Heart left ventricle (tissue), 16 donors: ENCODE data around the gene MRPL37. TPM values are rescaled to one million over a fixed set of nuclear protein-coding genes. Genes with fewer than 3 reads are reported as not detected.

Experiments
- ATAC-seq, 4 donors: fragments of 200-7000 bp; cut with Tn5 transposase; one replicate each; pipeline ENCODE4 v1.9.1; 2020 to 2022; ENCODE audit warnings: moderate library complexity in 4 of 4, mild to moderate bottlenecking in 3 of 4, moderate number of reproducible peaks in 1 of 4
- DNase-seq, 5 donors: peaks; one replicate each; pipeline ENCODE4 v3.0.0-alpha.2; 2020
- H3K27ac ChIP-seq, 12 donors: fragments of 200-600 bp; sonication (generic) in 4 of 12; one replicate each; pipeline versions ENCODE4 v1.5.0 to v1.8.0; 2016 to 2022; ENCODE audit warnings: mild to moderate bottlenecking in 2 of 12
- H3K27me3 ChIP-seq, 9 donors: fragments of 200-600 bp; sonication (generic) in 2 of 9; one replicate each; pipeline versions ENCODE4 v1.5.1 to v1.8.0; 2016 to 2022; ENCODE audit warnings: mild to moderate bottlenecking in 3 of 9
- H3K36me3 ChIP-seq, 9 donors: fragments of 200-600 bp; sonication (generic) in 2 of 9; one replicate each; pipeline versions ENCODE4 v1.5.0 to v1.8.0; 2018 to 2022; ENCODE audit warnings: mild to moderate bottlenecking in 2 of 9
- H3K4me1 ChIP-seq, 12 donors: fragments of 200-600 bp; sonication (generic) in 4 of 12; one replicate each; pipeline versions ENCODE4 v1.5.0 to v1.8.0; 2016 to 2022; ENCODE audit warnings: mild to moderate bottlenecking in 3 of 12
- H3K4me3 ChIP-seq, 12 donors: fragments of 200-600 bp; sonication (generic) in 4 of 12; one replicate each; pipeline versions ENCODE4 v1.5.0 to v1.8.0; 2017 to 2022; ENCODE audit warnings: mild to moderate bottlenecking in 9 of 12, moderate library complexity in 4 of 12
- H3K9me3 ChIP-seq, 12 donors: fragments of 200-600 bp; sonication (generic) in 4 of 12; one replicate each; pipeline versions ENCODE4 v1.5.0 to v1.8.0; 2016 to 2022; ENCODE audit warnings: mild to moderate bottlenecking in 1 of 12
- POLR2A ChIP-seq, 2 donors: fragments of 450-650 bp; IDR thresholded peaks; one replicate each; pipeline ENCODE4 v1.6.1; 2017; ENCODE audit warnings: antibody characterized with exemption in 2 of 2, mild to moderate bottlenecking in 2 of 2, moderate library complexity in 2 of 2
- WGBS, 4 donors: extraction: QIAGEN DNeasy Blood & Tissue Kit in 2 of 4; methylation state at CpG; one replicate each; pipeline versions ENCODE4 v1.1.5 to v1.1.7; 2013 to 2018; 5-methylcytosine and 5-hydroxymethylcytosine counted together
- intact Hi-C, 10 donors: fragments of 100-400 bp; cut with DNase I; formaldehyde crosslinking; loops; one replicate each; pipeline versions ENCODE4 v1.11.1 to v1.14.2; 2022
- polyA plus RNA-seq, 2 donors: library from polyadenylated mRNA; stranded (reverse); fragments of 200-250 nt; gene quantifications; one replicate each; pipeline ENCODE4 v1.2.3, GENCODE V29; 2013
- total RNA-seq, 9 donors: library from RNA; depleted of rRNA in 2 of 9; stranded (reverse); fragments of >200 nt in 2 of 9; fragmentation: NEBNext Ultra II Directional in 3 of 9; extraction: Animal tissue kit (Norgen Biotek cat#: 25700) in 3 of 9; gene quantifications; one replicate each; pipeline versions ENCODE4 v1.1.0 to v1.2.4, GENCODE V29; 2016 to 2023
- TF ChIP-seq, protein P1 (sequence below), 12 donors: fragments of 200-600 bp; sonication (generic) in 4 of 12; IDR thresholded peaks; one replicate each; pipeline versions ENCODE4 v1.5.0 to v1.8.0; 2018 to 2022; ENCODE audit warnings: antibody characterized with exemption in 12 of 12, mild to moderate bottlenecking in 5 of 12
- donor health status: ischemic (EF 13 %, LVEDD 7.1; RV severe dilation, severe dysfunction).
- donor health status: healthy with polysubstance abuse.
- donor health status: DM: no; HTN: yes; CAD: no.
- donor health status: DM: no; HTN: no; CAD: no.
- donor health status: ischemic (EF 25% LVEDD 6.9; RV normal size, moderate dysfunction).
- donor health status: ischemic (EF 25% LVEDD 5.7; RV mildly dilated, moderate dysfunction).
- donor health status: healthy.
- donor health status: DM: yes; HTN: yes; CAD: no.
- donor health status: ischemic (EF 35%, LVEDD 5.7; RV mildly dilated, moderate dysfunction).
- donor health status: nonischemic (EF 11% LVEDD 7.7; RV severe dilation, severe dysfunction).
- donor health status: DM: yes; HTN: yes; CAD: no.
- donor health status: PGD.
- donor health status: ischemic (EF 29% LVEDD 5.4; RV normal size, mild dysfunction).
- donor health status: nonischemic (EF 23%, LVEDD 6.1; RV moderate dilation, normal function).

MRPL37 gene
- total and polyA plus RNA-seq, 11 donors = 46.7 to 122 (median 84.6) TPM

- 50 to 63% (median 59%) methylated on average over 1 to 4 of the region's 4 CpGs for WGBS, 4 donors
Measured at GRCh38 chr1:54245501-54245900, 45.5 kb downstream of the MRPL37 start.

GRCh38 chr1:54246116-54246721, 46.3 kb downstream of the MRPL37 start:
- Histone ChIP-seq H3K36me3 (peaks cover 0 to 39% (median 24%) of the 10 kb centered on the region in 9 donors), H3K9me3 (no peaks in the 10 kb centered on the region), H3K27ac (peak overlapping the region in 2 of 12 donors; percentile 17 to 18), H3K27me3 (no peaks in the 10 kb centered on the region), H3K4me3 (no peak overlapping the region), H3K4me1 (peaks cover 0 to 43% (median 6%) of the 10 kb centered on the region in 12 donors)
- TF ChIP-seq, protein P1, sequence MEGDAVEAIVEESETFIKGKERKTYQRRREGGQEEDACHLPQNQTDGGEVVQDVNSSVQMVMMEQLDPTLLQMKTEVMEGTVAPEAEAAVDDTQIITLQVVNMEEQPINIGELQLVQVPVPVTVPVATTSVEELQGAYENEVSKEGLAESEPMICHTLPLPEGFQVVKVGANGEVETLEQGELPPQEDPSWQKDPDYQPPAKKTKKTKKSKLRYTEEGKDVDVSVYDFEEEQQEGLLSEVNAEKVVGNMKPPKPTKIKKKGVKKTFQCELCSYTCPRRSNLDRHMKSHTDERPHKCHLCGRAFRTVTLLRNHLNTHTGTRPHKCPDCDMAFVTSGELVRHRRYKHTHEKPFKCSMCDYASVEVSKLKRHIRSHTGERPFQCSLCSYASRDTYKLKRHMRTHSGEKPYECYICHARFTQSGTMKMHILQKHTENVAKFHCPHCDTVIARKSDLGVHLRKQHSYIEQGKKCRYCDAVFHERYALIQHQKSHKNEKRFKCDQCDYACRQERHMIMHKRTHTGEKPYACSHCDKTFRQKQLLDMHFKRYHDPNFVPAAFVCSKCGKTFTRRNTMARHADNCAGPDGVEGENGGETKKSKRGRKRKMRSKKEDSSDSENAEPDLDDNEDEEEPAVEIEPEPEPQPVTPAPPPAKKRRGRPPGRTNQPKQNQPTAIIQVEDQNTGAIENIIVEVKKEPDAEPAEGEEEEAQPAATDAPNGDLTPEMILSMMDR (IDR thresholded peaks at IDR 0.05) = no peak
- TF ChIP-seq POLR2A (IDR thresholded peaks at IDR 0.05) = no peak
- ATAC-seq = peak; percentile 43 to 78 (median 61)
- intact Hi-C loops = no loop called here
- WGBS, 4 donors = 53 to 63% (median 58%) methylated on average over 5 to 10 of the region's 10 CpGs
- peak in 2 of 5 donors; percentile 40 to 60 for DNase-seq

More at GRCh38 chr1:54245501-54245900, 45.5 kb downstream of the MRPL37 start:
- H3K4me1 ChIP-seq = peaks cover 0 to 41% (median 6%) of the 10 kb centered on the region in 12 donors
- TF ChIP-seq, protein P1 (IDR thresholded peaks at IDR 0.05) = no peak
- no peak for TF ChIP-seq POLR2A (IDR thresholded peaks at IDR 0.05)
- DNase-seq (no peak), ATAC-seq (peak in 3 of 4 donors; percentile 7 to 15 (median 14))
- H3K27ac ChIP-seq = no peak overlapping the region
- intact Hi-C loops = no loop called here
- H3K27me3 ChIP-seq = no peaks in the 10 kb centered on the region
- H3K9me3 ChIP-seq = no peaks in the 10 kb centered on the region
- H3K36me3 ChIP-seq = peaks cover 0 to 37% (median 22%) of the 10 kb centered on the region in 9 donors
- H3K4me3 ChIP-seq = no peak overlapping the region

GRCh38 chr1:54247863-54248515, 48.0 kb downstream of the MRPL37 start:
- Histone ChIP-seq H3K4me1 (peaks cover 0 to 43% (median 6%) of the 10 kb centered on the region in 12 donors), H3K27me3 (no peaks in the 10 kb centered on the region), H3K4me3 (no peak overlapping the region), H3K27ac (peak overlapping the region in 1 of 12 donors; percentile 14), H3K9me3 (no peaks in the 10 kb centered on the region), H3K36me3 (peaks cover 0 to 31% (median 8%) of the 10 kb centered on the region in 9 donors)
- no peak for TF ChIP-seq POLR2A (IDR thresholded peaks at IDR 0.05)
- TF ChIP-seq, protein P1 (IDR thresholded peaks at IDR 0.05) = no peak
- WGBS, 4 donors = 71 to 89% (median 82%) methylated on average over 10 to 11 of the region's 11 CpGs
- ATAC-seq = no peak
- intact Hi-C loops = no loop called here
- DNase-seq = no peak

DNA sequence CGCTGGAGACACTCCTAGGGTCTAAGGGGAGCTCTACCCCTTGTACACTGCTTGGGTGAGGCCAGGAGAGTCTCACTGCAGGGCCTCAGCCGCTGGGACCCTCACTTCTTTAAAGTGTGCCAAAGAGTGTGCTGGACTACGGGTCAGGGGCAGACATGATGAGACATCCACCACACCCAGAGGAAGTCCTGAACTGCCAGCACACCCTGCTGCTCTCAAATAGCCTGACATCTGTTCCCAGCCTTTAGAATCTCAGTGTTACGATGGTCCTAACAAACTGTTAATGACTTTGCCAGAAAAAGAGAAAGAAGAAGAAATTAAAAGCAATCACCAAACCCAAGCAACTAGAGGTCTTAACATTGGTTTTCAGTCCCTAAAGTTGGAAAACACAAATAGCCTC, 49.0 kb downstream of the MRPL37 start:
- H3K36me3 ChIP-seq = peaks cover 0 to 28% (median 6%) of the 10 kb centered on the region in 9 donors
- H3K9me3 ChIP-seq = no peaks in the 10 kb centered on the region
- 71 to 84% (median 80%) methylated on average over 4 of the region's 4 CpGs for WGBS, 4 donors
- peaks cover 0 to 45% (median 9%) of the 10 kb centered on the region in 12 donors for H3K4me1 ChIP-seq
- TF ChIP-seq, protein P1 (IDR thresholded peaks at IDR 0.05) = no peak
- TF ChIP-seq POLR2A (IDR thresholded peaks at IDR 0.05) = no peak
- DNase-seq (no peak), ATAC-seq (no peak)
- H3K4me3 ChIP-seq = no peak overlapping the region
- intact Hi-C loops = no loop called here
- no peak overlapping the region for H3K27ac ChIP-seq
- no peaks in the 10 kb centered on the region for H3K27me3 ChIP-seq
